GM12875 (cell line): ENCODE measurements around the gene OR9I1.

Experiments used
- H3K4me3 ChIP-seq: one replicate; pipeline ENCODE4 v1.5.1; 2011; ENCODE audit warnings: low read depth, low read length, control low read depth
- TF ChIP-seq, protein P1 (sequence below): IDR thresholded peaks from 2 replicates; pipeline ENCODE4 v1.5.1; 2011; ENCODE audit warnings: low read depth, mild to moderate bottlenecking, control low read depth, inconsistent platforms, low read length, moderate library complexity, borderline replicate concordance; ENCODE audit not compliant: insufficient read depth

Gene OR9I1, protein sequence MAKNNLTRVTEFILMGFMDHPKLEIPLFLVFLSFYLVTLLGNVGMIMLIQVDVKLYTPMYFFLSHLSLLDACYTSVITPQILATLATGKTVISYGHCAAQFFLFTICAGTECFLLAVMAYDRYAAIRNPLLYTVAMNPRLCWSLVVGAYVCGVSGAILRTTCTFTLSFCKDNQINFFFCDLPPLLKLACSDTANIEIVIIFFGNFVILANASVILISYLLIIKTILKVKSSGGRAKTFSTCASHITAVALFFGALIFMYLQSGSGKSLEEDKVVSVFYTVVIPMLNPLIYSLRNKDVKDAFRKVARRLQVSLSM

DNA sequence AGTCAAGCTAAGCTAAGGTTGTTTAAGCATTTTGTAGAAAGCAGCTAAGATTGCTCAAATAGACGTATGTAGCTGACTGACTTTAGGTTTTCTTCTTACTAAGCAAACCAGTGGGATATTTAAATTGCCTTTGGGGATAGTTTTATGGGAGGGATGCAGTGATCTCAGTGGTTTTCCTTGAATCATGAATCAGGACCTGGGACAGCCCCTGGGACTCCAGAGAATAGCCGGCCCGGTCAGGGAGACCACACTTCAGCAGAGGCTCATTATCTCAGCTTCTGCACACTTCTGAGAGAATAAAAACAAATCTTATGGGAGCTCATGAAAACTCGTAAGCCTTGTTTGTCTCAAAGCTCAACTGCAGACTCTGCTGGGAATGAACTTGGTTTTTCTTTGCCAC is at the start of gene OR9I1:
OR9I1 (minus strand) TSS at position 62 of the 400 bp plus-strand sequence. CDS start 6,086 bp downstream, outside the sequence.
- TF ChIP-seq, protein P1, sequence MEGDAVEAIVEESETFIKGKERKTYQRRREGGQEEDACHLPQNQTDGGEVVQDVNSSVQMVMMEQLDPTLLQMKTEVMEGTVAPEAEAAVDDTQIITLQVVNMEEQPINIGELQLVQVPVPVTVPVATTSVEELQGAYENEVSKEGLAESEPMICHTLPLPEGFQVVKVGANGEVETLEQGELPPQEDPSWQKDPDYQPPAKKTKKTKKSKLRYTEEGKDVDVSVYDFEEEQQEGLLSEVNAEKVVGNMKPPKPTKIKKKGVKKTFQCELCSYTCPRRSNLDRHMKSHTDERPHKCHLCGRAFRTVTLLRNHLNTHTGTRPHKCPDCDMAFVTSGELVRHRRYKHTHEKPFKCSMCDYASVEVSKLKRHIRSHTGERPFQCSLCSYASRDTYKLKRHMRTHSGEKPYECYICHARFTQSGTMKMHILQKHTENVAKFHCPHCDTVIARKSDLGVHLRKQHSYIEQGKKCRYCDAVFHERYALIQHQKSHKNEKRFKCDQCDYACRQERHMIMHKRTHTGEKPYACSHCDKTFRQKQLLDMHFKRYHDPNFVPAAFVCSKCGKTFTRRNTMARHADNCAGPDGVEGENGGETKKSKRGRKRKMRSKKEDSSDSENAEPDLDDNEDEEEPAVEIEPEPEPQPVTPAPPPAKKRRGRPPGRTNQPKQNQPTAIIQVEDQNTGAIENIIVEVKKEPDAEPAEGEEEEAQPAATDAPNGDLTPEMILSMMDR = no peak
- H3K4me3 ChIP-seq = no peak within 1 kb of the TSS

DNA sequence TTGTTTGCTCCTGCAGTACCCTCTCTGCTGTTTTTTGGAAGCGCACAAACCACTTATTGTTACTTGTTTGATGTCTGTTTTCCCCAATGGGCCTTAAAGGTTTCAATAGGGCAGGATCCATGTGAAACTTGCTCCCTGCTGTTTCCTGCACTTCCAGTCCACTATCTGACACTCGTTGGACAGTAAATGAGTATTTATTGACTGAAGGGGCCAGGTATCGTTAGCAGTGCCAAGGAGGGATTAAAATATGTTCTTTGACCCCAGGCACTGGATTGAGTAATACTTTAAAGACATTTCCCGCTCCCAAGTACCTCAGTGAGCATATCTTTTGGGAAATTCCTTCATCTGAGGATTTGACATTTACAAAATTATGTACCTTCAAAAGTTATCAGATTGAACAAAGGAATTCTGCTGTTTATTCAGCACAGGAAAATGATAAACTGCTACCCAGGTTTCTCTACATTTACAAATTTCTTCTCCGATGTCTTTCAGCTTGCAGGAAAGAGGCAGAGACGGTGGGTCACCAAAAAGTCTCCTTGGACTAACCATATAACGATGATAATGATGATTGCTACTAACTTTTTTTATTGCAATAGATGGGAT is 40.3 kb upstream of the OR9I1 start:
- TF ChIP-seq, protein P1 = no peak
- no peak overlapping the region for H3K4me3 ChIP-seq

DNA sequence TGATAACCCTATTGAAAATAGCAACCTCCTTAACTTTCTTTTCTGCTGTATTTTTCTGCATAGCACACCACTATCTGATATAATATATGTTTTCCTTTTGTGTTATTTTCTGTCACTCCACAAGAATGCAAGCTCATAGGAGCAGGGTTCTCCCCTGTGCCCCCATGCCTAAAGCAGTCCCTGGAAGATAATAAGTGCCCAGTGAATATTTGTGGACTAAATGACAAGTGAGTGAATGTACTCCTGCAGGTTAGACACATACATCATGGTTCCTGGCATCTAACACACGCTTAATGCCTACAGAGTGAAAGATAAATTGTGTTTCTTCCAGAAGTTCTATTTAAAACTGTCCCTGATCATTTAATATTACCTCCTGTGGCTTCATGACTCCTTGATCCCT is 39.7 kb upstream of the OR9I1 start:
- H3K4me3 ChIP-seq = no peak overlapping the region
- TF ChIP-seq, protein P1 = no peak

DNA sequence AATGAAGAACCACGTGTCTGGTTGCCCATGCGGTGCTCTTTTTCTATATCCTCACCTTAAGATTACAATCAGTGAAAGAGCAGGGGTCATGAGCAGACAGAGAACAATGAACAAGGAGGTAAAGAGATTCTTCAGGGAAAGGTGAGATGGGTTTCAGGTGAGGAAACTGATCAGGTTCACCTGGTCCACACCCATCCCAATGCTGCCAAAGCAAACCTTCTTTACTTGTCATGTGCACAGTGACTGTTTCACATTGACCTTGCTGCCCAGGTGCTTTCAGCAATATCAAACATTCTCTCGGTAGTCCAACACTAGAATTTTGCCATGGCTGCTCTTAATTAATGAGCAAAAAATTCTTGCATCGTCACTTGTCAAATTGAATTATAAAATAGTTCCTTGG is 39.1 kb upstream of the OR9I1 start:
- TF ChIP-seq, protein P1 = no peak
- H3K4me3 ChIP-seq = no peak overlapping the region

DNA sequence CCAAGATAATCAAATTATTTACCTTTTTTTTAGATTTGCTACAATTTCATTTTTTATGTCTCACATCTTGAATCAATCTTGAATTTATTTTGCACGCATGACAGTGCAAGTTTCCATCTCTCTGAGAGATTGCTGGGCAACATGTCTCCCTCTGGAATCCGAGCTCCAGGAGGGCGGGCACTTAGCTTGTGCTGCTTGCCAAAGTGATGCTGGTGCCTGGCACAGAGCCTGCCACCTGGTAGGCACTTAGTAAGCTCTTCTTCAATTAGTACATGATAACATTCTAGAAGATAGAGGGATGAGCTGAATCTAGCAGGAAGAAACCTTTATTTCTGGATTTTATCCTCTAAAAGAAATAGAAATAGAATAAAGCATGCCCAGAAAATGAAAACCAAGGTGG is 27.5 kb upstream of the OR9I1 start:
- TF ChIP-seq, protein P1 = no peak

DNA sequence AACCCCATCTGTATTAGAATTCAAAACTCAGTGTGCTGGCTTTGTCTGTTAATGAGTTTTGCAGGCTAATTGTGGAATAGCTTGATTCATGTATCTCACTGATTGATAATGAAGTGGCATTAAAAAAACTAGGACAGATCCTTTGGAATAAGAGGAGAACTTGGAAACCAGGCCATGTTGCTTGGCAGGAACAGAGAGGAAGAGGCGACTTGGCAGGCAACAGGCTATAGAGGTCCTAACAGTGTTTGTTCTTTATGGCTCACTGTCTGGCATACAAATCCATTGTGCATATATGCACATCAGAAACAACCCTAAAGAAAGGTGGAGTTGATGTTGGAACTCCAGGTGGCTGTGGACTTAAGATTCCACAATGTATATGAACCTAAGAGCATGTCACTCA is 17.4 kb upstream of the OR9I1 start:
- H3K4me3 ChIP-seq = no peak overlapping the region
- TF ChIP-seq, protein P1 = no peak

More for the DNA sequence above, 27.5 kb upstream of the OR9I1 start:
- no peak overlapping the region for H3K4me3 ChIP-seq

DNA sequence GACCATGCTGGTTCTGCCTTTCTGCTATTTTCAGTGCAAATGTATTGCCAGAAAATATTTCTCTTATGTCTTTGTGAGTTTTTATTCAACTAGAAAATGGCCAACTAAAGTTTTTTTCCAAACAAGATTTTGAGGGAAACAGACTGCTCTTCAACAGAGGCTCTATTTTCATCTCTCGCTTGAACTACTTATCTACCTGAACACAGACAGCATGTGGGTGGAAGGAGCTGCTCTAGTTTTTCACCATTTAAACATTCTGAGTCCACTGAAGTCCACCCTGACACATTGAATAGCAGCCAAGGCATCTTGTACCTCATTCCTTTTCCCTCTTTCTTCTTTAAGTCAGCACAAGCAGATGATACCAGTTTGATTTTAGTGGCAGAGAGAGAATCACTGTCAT is 9.8 kb upstream of the OR9I1 start:
- no peak overlapping the region for H3K4me3 ChIP-seq
- TF ChIP-seq, protein P1 = no peak
